DOHH2 (cell line): Measurements from ENCODE around the gene ESPN.

Source experiments
- H3F3A ChIP-seq: fragments of 200-600 bp; sonication (generic), shearing (Covaris generic); 2 replicates; pipeline ENCODE4 v1.6.0; 2016; ENCODE audit warnings: antibody characterized with exemption, mild to moderate bottlenecking; ENCODE audit not compliant: control insufficient read depth, insufficient read depth
- H3K27ac ChIP-seq: fragments of 200-600 bp; sonication (generic); 2 replicates; pipeline ENCODE4 v1.5.1; 2014; ENCODE audit warnings: low read depth, mild to moderate bottlenecking, low read length, moderate library complexity
- H3K27me3 ChIP-seq: fragments of 200-600 bp; sonication (generic); 2 replicates; pipeline ENCODE4 v1.6.1; 2014; ENCODE audit warnings: mild to moderate bottlenecking, low read length, mixed read lengths; ENCODE audit not compliant: control insufficient read depth
- H3K36me3 ChIP-seq: fragments of 200-600 bp; sonication (generic); 2 replicates; pipeline ENCODE4 v1.6.1; 2014; ENCODE audit warnings: mild to moderate bottlenecking, low read length, moderate library complexity, mixed read lengths; ENCODE audit not compliant: control insufficient read depth
- H3K4me1 ChIP-seq: fragments of 200-600 bp; sonication (generic); 2 replicates; pipeline ENCODE4 v1.6.1; 2014; ENCODE audit warnings: mild to moderate bottlenecking, low read length, mixed read lengths; ENCODE audit not compliant: control insufficient read depth
- H3K4me2 ChIP-seq: fragments of 200-600 bp; sonication (generic); 2 replicates; pipeline ENCODE4 v1.6.0; 2014; ENCODE audit warnings: mild to moderate bottlenecking, low read length, moderate library complexity
- H3K4me3 ChIP-seq: fragments of 200-600 bp; sonication (generic); 2 replicates; pipeline ENCODE4 v1.5.1; 2014; ENCODE audit warnings: mild to moderate bottlenecking, low read length, mixed read lengths
- H3K79me2 ChIP-seq: fragments of 200-600 bp; sonication (generic); 2 replicates; pipeline ENCODE4 v1.6.1; 2014; ENCODE audit warnings: mild to moderate bottlenecking, low read length, mixed read lengths; ENCODE audit not compliant: control insufficient read depth
- H3K9me2 ChIP-seq: fragments of 200-600 bp; sonication (generic); replicated peaks from 2 replicates; pipeline ENCODE4 v1.6.1; 2014; ENCODE audit warnings: mild to moderate bottlenecking, low read length, mixed read lengths; ENCODE audit not compliant: control insufficient read depth
- H3K9me3 ChIP-seq: fragments of 200-600 bp; sonication (generic); 2 replicates; pipeline ENCODE4 v1.6.1; 2014; ENCODE audit warnings: antibody characterized with exemption, low read length, mixed read lengths; ENCODE audit not compliant: control insufficient read depth, insufficient read depth
- H4K20me1 ChIP-seq: fragments of 200-600 bp; sonication (generic); 2 replicates; pipeline ENCODE4 v1.6.0; 2014; ENCODE audit warnings: low read depth, mild to moderate bottlenecking, antibody characterized with exemption, low read length, moderate library complexity; ENCODE audit not compliant: control insufficient read depth, insufficient read depth
- EZH2phosphoT487 ChIP-seq: fragments of 200-600 bp; sonication (generic); IDR thresholded peaks from 2 replicates; pipeline ENCODE4 v1.6.1; 2017; ENCODE audit warnings: borderline replicate concordance, mild to moderate bottlenecking, antibody characterized with exemption, low read length, moderate library complexity, mixed read lengths
- TF ChIP-seq, protein P1 (sequence below): fragments of 200-600 bp; sonication (generic); IDR thresholded peaks from one replicate; pipeline ENCODE4 v1.5.1; 2014; ENCODE audit warnings: antibody characterized with exemption, mild to moderate bottlenecking, low read depth, low read length; ENCODE audit not compliant: poor library complexity, severe bottlenecking

Gene ESPN

GRCh38 chr1:6495041-6495441 lies 70.5 kb downstream of the ESPN start:
- Histone ChIP-seq H3K4me3 (no peak overlapping the region), H3K27me3 (peaks cover 22% of the 10 kb centered on the region)
- no peak for TF ChIP-seq EZH2phosphoT487
- TF ChIP-seq, protein P1, sequence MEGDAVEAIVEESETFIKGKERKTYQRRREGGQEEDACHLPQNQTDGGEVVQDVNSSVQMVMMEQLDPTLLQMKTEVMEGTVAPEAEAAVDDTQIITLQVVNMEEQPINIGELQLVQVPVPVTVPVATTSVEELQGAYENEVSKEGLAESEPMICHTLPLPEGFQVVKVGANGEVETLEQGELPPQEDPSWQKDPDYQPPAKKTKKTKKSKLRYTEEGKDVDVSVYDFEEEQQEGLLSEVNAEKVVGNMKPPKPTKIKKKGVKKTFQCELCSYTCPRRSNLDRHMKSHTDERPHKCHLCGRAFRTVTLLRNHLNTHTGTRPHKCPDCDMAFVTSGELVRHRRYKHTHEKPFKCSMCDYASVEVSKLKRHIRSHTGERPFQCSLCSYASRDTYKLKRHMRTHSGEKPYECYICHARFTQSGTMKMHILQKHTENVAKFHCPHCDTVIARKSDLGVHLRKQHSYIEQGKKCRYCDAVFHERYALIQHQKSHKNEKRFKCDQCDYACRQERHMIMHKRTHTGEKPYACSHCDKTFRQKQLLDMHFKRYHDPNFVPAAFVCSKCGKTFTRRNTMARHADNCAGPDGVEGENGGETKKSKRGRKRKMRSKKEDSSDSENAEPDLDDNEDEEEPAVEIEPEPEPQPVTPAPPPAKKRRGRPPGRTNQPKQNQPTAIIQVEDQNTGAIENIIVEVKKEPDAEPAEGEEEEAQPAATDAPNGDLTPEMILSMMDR, result no peak

GRCh38 chr1:6495540-6496364 lies 71.2 kb downstream of the ESPN start:
- no peak for TF ChIP-seq EZH2phosphoT487
- TF ChIP-seq, protein P1, result no peak
- Histone ChIP-seq H3K9me2 (no peaks in the 10 kb centered on the region), H4K20me1 (no peaks in the 10 kb centered on the region), H3K9me3 (no peaks in the 10 kb centered on the region), H3K36me3 (no peaks in the 10 kb centered on the region), H3K79me2 (no peaks in the 10 kb centered on the region), H3K4me1 (peaks cover 16% of the 10 kb centered on the region), H3K27ac (no peak overlapping the region), H3K4me3 (no peak overlapping the region), H3K27me3 (peaks cover 22% of the 10 kb centered on the region), H3F3A (peaks cover 10% of the 10 kb centered on the region), H3K4me2 (no peak overlapping the region)

More at GRCh38 chr1:6495041-6495441, 70.5 kb downstream of the ESPN start:
- H3K27ac ChIP-seq, result no peak overlapping the region
- H3K36me3 ChIP-seq, result no peaks in the 10 kb centered on the region
- no peaks in the 10 kb centered on the region for H3K79me2 ChIP-seq
- H3K4me2 ChIP-seq, result no peak overlapping the region
- no peaks in the 10 kb centered on the region for H3K9me2 ChIP-seq
- peaks cover 10% of the 10 kb centered on the region for H3F3A ChIP-seq
- no peaks in the 10 kb centered on the region for H3K9me3 ChIP-seq
- H4K20me1 ChIP-seq, result no peaks in the 10 kb centered on the region
- H3K4me1 ChIP-seq, result peaks cover 16% of the 10 kb centered on the region

DNA sequence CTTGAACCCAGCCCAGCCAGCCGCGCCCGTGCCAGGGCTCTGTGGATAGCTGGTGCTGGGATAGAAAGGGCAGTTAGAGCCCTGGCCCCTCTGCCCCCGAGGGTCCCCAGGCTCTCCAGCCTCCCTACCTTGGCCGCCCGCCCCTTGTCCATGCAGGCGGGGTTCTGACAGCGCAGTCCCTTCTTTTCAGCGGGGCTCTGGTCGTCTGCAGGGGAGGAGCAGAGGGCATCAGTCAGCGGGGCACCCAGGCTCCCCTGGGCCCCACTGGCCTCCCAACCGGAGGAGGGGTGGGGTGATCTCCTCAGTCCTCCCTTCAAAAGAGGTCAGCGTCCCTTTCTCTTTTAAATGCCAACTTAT lies 71.8 kb downstream of the ESPN start:
- H3K79me2 ChIP-seq, result no peaks in the 10 kb centered on the region
- H4K20me1 ChIP-seq, result no peaks in the 10 kb centered on the region
- H3F3A ChIP-seq, result peaks cover 9% of the 10 kb centered on the region
- H3K27me3 ChIP-seq, result peaks cover 22% of the 10 kb centered on the region
- H3K4me3 ChIP-seq, result no peak overlapping the region
- H3K9me2 ChIP-seq, result no peaks in the 10 kb centered on the region
- TF ChIP-seq EZH2phosphoT487, result no peak
- TF ChIP-seq, protein P1, result no peak
- H3K4me2 ChIP-seq, result no peak overlapping the region
- H3K9me3 ChIP-seq, result no peaks in the 10 kb centered on the region
- peaks cover 12% of the 10 kb centered on the region for H3K4me1 ChIP-seq
- no peaks in the 10 kb centered on the region for H3K36me3 ChIP-seq
- no peak overlapping the region for H3K27ac ChIP-seq
